ENCODE results near the gene APOL6. TPM values are rescaled to one million over a fixed set of nuclear protein-coding genes. Genes with fewer than 3 reads are reported as not detected.

APOL6 gene
- total RNA-seq, 1 experiment from 2014 or later, result 13.9 TPM

- BruUV-seq (replicated peaks), result no TSS peak
- peaks cover 6% of the 10 kb centered on the region for H3K27me3 Mint-ChIP-seq (ENCODE audit: insufficient read depth, unreplicated experiment)
- intact Hi-C loops (cut with micrococcal nuclease; ENCODE audit: unreplicated experiment), result no loop called here
- H3K27me3 ChIP-seq (replicated peaks; ENCODE audit: control insufficient read depth, insufficient read depth, low read length), result no peaks in the 10 kb centered on the region
- no peak overlapping the region for H3K4me3 Mint-ChIP-seq (ENCODE audit: unreplicated experiment)
- H3K4me1 ChIP-seq, result no peaks in the 10 kb centered on the region
- H3K9me3 ChIP-seq, result peaks cover 5% of the 10 kb centered on the region; the same call in 1 of the 2 replicates
- no peak overlapping the region for H3K4me3 ChIP-seq (ENCODE audit: low read depth, low read length)
- H3K36me3 Mint-ChIP-seq (ENCODE audit: insufficient read depth, unreplicated experiment), result no peaks in the 10 kb centered on the region
- peaks cover 17% of the 10 kb centered on the region for H3K9me3 Mint-ChIP-seq (ENCODE audit: unreplicated experiment)
- no peaks in the 10 kb centered on the region for H3K4me1 Mint-ChIP-seq (ENCODE audit: low read depth, unreplicated experiment)
- DNase-seq, result no peak
- ChIA-PET CTCF (no interaction called here), POLR2A (no interaction called here)
- TF ChIP-seq, protein P1, sequence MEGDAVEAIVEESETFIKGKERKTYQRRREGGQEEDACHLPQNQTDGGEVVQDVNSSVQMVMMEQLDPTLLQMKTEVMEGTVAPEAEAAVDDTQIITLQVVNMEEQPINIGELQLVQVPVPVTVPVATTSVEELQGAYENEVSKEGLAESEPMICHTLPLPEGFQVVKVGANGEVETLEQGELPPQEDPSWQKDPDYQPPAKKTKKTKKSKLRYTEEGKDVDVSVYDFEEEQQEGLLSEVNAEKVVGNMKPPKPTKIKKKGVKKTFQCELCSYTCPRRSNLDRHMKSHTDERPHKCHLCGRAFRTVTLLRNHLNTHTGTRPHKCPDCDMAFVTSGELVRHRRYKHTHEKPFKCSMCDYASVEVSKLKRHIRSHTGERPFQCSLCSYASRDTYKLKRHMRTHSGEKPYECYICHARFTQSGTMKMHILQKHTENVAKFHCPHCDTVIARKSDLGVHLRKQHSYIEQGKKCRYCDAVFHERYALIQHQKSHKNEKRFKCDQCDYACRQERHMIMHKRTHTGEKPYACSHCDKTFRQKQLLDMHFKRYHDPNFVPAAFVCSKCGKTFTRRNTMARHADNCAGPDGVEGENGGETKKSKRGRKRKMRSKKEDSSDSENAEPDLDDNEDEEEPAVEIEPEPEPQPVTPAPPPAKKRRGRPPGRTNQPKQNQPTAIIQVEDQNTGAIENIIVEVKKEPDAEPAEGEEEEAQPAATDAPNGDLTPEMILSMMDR (IDR thresholded peaks at IDR 0.05; ENCODE audit: insufficient read depth in 1 of 2, low read depth in 1 of 2, low read length in 1 of 2, severe bottlenecking in 1 of 2, unreplicated experiment in 1 of 2), result no peak
- no peaks in the 10 kb centered on the region for H3K36me3 ChIP-seq (ENCODE audit: control insufficient read depth, insufficient read depth, low read length)
- H3K27ac Mint-ChIP-seq (ENCODE audit: unreplicated experiment), result no peak overlapping the region
Measured at GRCh38 chr22:35685731-35686130, 37.5 kb downstream of the APOL6 start.

DNA sequence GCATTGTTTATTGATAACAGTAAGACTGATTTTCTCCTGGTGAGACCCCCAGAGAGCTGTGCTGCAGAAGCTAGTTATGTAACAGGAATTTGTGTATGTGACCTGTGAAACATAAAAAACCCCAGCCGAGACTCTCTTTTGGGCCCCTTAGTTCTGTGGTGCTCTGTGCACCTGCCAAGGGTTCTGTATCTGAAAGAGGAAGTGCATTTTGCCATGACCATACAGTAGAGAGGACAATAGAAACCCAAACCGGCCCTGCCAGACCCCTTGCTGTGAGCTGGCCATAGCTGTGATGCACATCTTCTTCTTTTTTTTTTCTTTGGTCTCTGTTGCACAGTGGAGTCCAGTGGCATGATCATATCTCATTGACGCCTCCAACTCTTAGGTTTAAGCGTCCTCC, 38.1 kb downstream of the APOL6 start:
- peaks cover 3% of the 10 kb centered on the region; the same call in 1 of the 2 replicates for H3K9me3 ChIP-seq
- no peak overlapping the region for H3K4me3 ChIP-seq (ENCODE audit: low read depth, low read length)
- Mint-ChIP-seq H3K4me3 (ENCODE audit: unreplicated experiment) (no peak overlapping the region), H3K36me3 (ENCODE audit: insufficient read depth, unreplicated experiment) (no peaks in the 10 kb centered on the region), H3K9me3 (ENCODE audit: unreplicated experiment) (peaks cover 12% of the 10 kb centered on the region), H3K27ac (ENCODE audit: unreplicated experiment) (no peak overlapping the region), H3K27me3 (ENCODE audit: insufficient read depth, unreplicated experiment) (peaks cover 6% of the 10 kb centered on the region), H3K4me1 (ENCODE audit: low read depth, unreplicated experiment) (no peaks in the 10 kb centered on the region)
- TF ChIP-seq, protein P1 (IDR thresholded peaks at IDR 0.05; ENCODE audit: insufficient read depth in 1 of 2, low read depth in 1 of 2, low read length in 1 of 2, severe bottlenecking in 1 of 2, unreplicated experiment in 1 of 2), result no peak
- no peaks in the 10 kb centered on the region for H3K36me3 ChIP-seq (ENCODE audit: control insufficient read depth, insufficient read depth, low read length)
- no peak for DNase-seq
- no peaks in the 10 kb centered on the region for H3K27me3 ChIP-seq (replicated peaks; ENCODE audit: control insufficient read depth, insufficient read depth, low read length)
- intact Hi-C loops (cut with micrococcal nuclease; ENCODE audit: unreplicated experiment), result no loop called here
- ChIA-PET CTCF (no interaction called here), POLR2A (no interaction called here)
- H3K4me1 ChIP-seq, result no peaks in the 10 kb centered on the region
- no TSS peak for BruUV-seq (replicated peaks)

DNA sequence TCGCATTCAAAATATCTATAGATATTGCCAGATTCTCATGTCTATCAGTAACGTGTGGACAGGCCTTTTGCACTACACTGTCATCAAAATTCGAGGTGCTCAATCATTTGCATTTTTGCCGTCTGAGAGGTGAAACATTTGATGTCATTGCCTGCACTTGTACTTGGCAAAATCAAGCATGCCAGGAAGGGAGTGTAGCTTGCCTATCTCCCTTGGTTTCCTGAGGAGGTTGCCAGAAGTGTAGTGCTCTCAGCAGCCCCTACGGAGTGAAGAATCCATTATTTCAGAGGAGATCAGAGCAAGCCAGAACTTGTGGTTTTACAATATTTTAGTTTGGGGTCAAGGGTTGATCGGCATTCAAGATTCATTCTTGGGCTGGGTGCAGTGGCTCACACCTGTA, 39.2 kb downstream of the APOL6 start:
- peaks cover 6% of the 10 kb centered on the region for H3K27me3 Mint-ChIP-seq (ENCODE audit: insufficient read depth, unreplicated experiment)
- H3K4me1 ChIP-seq, result no peaks in the 10 kb centered on the region
- H3K4me3 Mint-ChIP-seq (ENCODE audit: unreplicated experiment), result no peak overlapping the region
- no TSS peak for BruUV-seq (replicated peaks)
- H3K36me3 ChIP-seq (ENCODE audit: control insufficient read depth, insufficient read depth, low read length), result no peaks in the 10 kb centered on the region
- DNase-seq, result no peak
- no peaks in the 10 kb centered on the region for H3K4me1 Mint-ChIP-seq (ENCODE audit: low read depth, unreplicated experiment)
- no peaks in the 10 kb centered on the region for H3K27me3 ChIP-seq (replicated peaks; ENCODE audit: control insufficient read depth, insufficient read depth, low read length)
- H3K36me3 Mint-ChIP-seq (ENCODE audit: insufficient read depth, unreplicated experiment), result no peaks in the 10 kb centered on the region
- H3K4me3 ChIP-seq (ENCODE audit: low read depth, low read length), result no peak overlapping the region
- intact Hi-C loops (cut with micrococcal nuclease; ENCODE audit: unreplicated experiment), result no loop called here
- no peak overlapping the region for H3K27ac Mint-ChIP-seq (ENCODE audit: unreplicated experiment)
- H3K9me3 Mint-ChIP-seq (ENCODE audit: unreplicated experiment), result peaks cover 12% of the 10 kb centered on the region
- POLR2A ChIA-PET, result no interaction called here
- TF ChIP-seq, protein P1 (IDR thresholded peaks at IDR 0.05; ENCODE audit: insufficient read depth in 1 of 2, low read depth in 1 of 2, low read length in 1 of 2, severe bottlenecking in 1 of 2, unreplicated experiment in 1 of 2), result no peak
- no peaks in the 10 kb centered on the region for H3K9me3 ChIP-seq
- CTCF ChIA-PET, result no interaction called here
